Measurements from ENCODE around the gene ST6GALNAC2.
A peak's percentile ranks its signal among the peaks of the same experiment; 100 is the strongest.

The ST6GALNAC2 gene

GRCh38 chr17:76554131-76554530 lies 31.5 kb downstream of the ST6GALNAC2 start:
- no peak for DNase-seq (ENCODE audit: low spot score)

GRCh38 chr17:76553178-76553908 lies 32.3 kb downstream of the ST6GALNAC2 start:
- DNase-seq (ENCODE audit: low spot score) = no peak

GRCh38 chr17:76551685-76552084 lies 34.0 kb downstream of the ST6GALNAC2 start:
- no peak for DNase-seq (ENCODE audit: low spot score)

- no peak for DNase-seq (ENCODE audit: low spot score)
These were observed 34.7 kb downstream of the ST6GALNAC2 start for GRCh38 chr17:76550712-76551615.

GRCh38 chr17:76549539-76549938 lies 36.1 kb downstream of the ST6GALNAC2 start:
- no peak for DNase-seq (ENCODE audit: low spot score)

GRCh38 chr17:76549215-76549518 lies 36.5 kb downstream of the ST6GALNAC2 start:
- no peak for DNase-seq (ENCODE audit: low spot score)

- DNase-seq (ENCODE audit: low spot score) = no peak
These were observed 37.1 kb downstream of the ST6GALNAC2 start for GRCh38 chr17:76548378-76549214.

- DNase-seq (ENCODE audit: low spot score) = no peak
These were observed 37.9 kb downstream of the ST6GALNAC2 start for GRCh38 chr17:76547642-76548202.

- peak; percentile 74 for DNase-seq (ENCODE audit: low spot score)
These were observed 38.4 kb downstream of the ST6GALNAC2 start for GRCh38 chr17:76547183-76547641.

- DNase-seq (ENCODE audit: low spot score) = no peak
These were observed 39.0 kb downstream of the ST6GALNAC2 start for GRCh38 chr17:76546556-76547182.

- DNase-seq (ENCODE audit: low spot score) = no peak
These were observed 39.6 kb downstream of the ST6GALNAC2 start for GRCh38 chr17:76545918-76546555.

- no peak for DNase-seq (ENCODE audit: low spot score)
These were observed 40.9 kb downstream of the ST6GALNAC2 start for GRCh38 chr17:76544546-76545365.

GRCh38 chr17:76543826-76544545 lies 41.7 kb downstream of the ST6GALNAC2 start:
- DNase-seq (ENCODE audit: low spot score) = peak; percentile 79

GRCh38 chr17:76543482-76543825 lies 42.2 kb downstream of the ST6GALNAC2 start:
- DNase-seq (ENCODE audit: low spot score) = peak; percentile 72

- no peak for DNase-seq (ENCODE audit: low spot score)
These were observed 42.7 kb downstream of the ST6GALNAC2 start for GRCh38 chr17:76542984-76543383.

GRCh38 chr17:76542566-76542971 lies 43.1 kb downstream of the ST6GALNAC2 start:
- DNase-seq (ENCODE audit: low spot score) = no peak

GRCh38 chr17:76541739-76542454 lies 43.8 kb downstream of the ST6GALNAC2 start:
- DNase-seq (ENCODE audit: low spot score) = no peak

GRCh38 chr17:76540381-76541300 lies 45.0 kb downstream of the ST6GALNAC2 start:
- DNase-seq (ENCODE audit: low spot score) = peak; percentile 97

Data from putamen (tissue), 1 donor.